ENCODE measurements around the gene RNF103.

RNF103 gene

DNA sequence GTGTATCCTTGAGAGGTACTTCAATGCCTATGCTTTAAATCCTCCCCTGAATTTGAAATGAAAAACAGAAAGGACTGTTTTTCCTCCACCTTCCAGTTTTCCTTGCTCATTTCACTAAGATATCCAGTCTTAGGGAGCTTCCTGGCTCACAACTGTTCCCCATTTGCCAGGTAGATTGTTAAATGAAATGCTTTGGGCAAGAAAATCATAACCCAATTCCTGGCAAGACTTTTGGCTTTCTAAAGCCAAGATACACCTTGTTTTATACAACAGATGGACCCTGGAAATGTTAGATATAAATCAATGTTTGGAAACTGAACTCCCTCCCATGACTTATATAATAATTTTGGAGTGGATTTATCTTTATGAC lies 56.9 kb downstream of the RNF103 start:
- DNase-seq (ENCODE audit: low read depth): no peak

DNA sequence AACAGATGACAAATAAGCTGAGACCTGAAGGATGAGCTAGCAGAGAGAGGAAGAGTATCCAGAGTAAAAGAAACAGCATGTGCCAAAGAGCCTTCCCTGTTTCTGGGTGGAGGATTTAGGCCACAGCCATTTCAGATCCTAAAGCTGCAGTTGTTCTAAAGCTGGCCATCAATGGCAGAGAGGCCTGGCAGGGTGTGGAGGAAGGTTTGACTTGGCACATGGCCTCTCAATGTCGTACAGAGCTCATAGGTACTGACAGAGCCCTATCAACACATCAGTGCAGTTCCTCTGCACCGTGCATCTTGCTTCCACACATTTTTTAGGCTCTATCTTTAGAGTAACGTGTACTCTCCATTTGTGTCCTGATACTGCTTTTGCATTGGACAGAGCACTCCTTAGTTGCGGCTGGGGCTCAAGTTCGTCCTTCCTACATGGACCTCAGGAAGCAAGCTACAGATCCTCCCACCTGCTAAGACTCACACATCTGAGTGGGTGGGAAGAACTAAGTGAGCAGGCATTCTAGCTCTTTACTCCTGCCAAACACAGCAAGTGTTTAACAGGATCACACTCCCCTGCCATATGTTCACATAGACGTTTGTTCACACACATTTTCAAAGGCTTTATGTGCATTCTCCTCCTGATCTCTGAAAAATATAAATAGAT lies 57.4 kb downstream of the RNF103 start:
- no peak for DNase-seq (ENCODE audit: low read depth)

DNA sequence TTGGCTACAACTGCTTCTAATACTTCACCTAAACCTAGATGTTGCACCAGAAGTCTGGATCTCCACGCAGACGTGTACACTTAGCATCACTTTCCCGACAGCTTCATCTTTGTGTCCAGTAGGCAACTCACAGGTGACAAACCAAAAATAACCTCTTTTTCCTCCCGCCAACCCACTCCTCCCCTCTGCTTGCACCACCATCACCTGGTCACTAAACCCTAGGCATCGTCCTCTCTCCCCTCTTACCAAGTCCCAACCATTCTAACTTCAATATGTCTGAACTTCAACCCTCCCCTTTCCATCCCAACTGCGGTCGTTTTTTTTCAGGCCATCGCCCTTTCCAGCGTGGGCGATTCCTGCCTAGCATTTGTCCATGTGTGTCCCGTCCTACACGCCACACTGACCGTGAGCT lies 60.0 kb downstream of the RNF103 start:
- no peak for DNase-seq (ENCODE audit: low read depth)

DNA sequence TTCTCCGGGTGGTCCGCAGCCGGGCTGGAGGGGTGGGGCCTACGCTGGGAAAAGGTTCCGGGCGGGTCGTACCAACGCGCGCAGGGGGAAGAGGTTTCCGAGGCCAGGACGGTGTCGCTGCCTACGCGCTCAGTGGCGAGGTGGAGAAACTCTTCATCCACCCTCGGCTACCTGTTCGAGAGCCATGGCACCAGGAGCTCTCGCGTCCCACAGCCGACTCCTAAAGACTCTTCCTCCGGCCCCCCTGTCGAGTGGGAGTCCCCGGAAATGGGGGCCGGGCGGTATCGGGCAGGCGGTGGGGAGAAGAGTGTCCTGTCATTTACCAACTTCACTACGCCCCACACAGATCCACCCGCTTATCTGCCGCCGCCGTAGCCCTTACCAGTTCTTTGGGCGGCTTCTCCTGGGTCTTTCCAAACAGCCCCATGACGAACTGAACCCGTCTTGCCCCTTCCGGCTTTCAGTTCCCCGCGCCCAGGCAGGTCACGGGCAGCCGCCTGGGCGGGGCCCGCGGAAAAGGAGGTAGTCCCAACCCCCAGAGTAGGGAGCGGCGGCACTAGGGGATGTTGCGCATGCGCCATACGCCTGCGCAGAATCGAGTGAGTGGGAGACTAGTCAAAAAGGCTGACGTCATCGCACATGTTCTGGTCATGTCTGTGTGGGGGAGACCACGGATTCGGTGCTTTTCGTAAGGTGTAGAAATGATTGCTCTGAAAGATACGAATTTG lies 60.6 kb downstream of the RNF103 start, which contains the start of gene CHMP3:
CHMP3 (minus strand) TSS at position 522 of the 728 bp plus-strand sequence; CDS start at position 427, 95 bp downstream.
- peak; percentile 95 for DNase-seq (ENCODE audit: low read depth)

DNA sequence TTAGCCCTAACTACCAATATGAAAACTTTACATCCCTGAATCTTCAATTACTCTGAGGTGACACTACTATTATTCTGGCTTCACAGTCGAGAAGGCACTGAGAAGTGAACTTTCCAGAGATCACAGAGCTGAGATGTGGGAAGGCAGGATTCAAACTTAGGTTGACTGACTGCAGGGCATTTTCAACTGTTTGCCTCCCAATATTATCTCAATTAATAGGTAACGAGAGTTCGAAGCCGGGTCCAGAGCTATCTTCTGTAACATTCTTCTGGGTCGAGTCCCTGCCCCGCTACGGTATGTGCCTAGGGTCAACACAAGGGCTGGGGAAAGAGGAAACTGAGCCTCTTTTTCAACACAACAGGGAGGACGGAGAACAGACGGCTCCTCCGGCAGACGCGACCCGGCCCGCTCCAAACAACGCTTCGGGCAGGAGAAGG lies 61.2 kb downstream of the RNF103 start:
- DNase-seq (ENCODE audit: low read depth): no peak

DNA sequence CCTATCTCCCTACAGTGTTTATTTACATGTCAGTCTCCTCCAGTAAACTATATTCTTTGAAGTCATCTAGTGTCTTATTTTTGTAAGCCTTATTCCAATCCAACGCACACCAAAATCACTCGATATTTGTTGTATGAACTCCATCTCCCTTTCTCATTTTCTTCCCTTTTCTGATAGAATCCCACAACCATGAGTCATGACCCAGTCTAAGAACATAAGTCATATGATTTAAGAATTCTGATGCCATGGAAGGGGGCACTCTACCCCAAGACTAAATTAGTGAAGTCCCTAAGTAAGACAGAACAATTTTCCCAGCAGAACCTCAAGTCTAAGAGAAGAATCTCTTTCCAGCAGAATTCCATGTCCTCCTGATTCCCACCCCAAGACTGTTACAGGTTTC lies 65.8 kb downstream of the RNF103 start:
- no peak for DNase-seq (ENCODE audit: low read depth)

DNA sequence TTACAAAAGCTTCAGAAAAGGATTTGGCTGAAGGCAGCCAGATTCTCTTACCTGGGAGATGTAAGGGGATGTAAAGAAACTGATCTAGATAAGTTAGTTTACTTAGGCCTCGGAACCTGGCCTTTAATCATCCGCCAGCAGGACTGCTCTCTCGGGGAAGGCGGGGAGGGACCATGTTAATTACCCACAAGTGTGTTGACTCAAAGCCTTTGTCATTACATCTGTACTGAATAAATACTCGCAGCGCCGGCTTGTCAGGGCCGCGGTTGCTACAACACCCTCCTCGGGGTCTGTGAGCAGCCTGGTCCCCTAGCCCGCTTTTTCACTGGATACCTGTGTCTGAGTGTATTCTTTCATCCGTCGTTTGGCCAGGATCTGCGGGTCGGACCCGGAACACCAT lies 67.2 kb downstream of the RNF103 start:
- DNase-seq (ENCODE audit: low read depth): no peak

Measured in activated T-helper 9 cell treated with anti-CD3 and anti-CD28 coated beads, Interleukin-2, amount 50 U/mL, for 16 hours (primary cell).